ACC112 (cell line): ENCODE data around the gene ASB6.

Experiments
- H2AFZ ChIP-seq: fragments of 200-600 bp; sonication (generic); one replicate; pipeline ENCODE4 v1.6.0; 2017; ENCODE audit warnings: antibody characterized with exemption, low read length; ENCODE audit not compliant: unreplicated experiment
- H3K27ac ChIP-seq: fragments of 200-600 bp; sonication (generic); 2 replicates; pipeline ENCODE4 v1.5.1; 2014; ENCODE audit warnings: low read depth, mild to moderate bottlenecking, antibody characterized with exemption, low read length, moderate library complexity
- H3K27me3 ChIP-seq: fragments of 200-600 bp; sonication (generic); 2 replicates; pipeline ENCODE4 v1.6.1; 2014; ENCODE audit warnings: mild to moderate bottlenecking, antibody characterized with exemption, low read length, moderate library complexity, mixed read lengths; ENCODE audit not compliant: insufficient read depth
- H3K36me3 ChIP-seq: fragments of 200-600 bp; sonication (generic); 2 replicates; pipeline ENCODE4 v1.6.1; 2016; ENCODE audit warnings: mild to moderate bottlenecking, antibody characterized with exemption, low read length, moderate library complexity, mixed read lengths; ENCODE audit not compliant: insufficient read depth
- H3K4me1 ChIP-seq: fragments of 200-600 bp; sonication (generic); one replicate; pipeline ENCODE4 v1.6.1; 2016; ENCODE audit warnings: low read length, mixed read lengths; ENCODE audit not compliant: insufficient read depth, unreplicated experiment, control insufficient read depth
- H3K4me3 ChIP-seq: fragments of 200-600 bp; sonication (generic); 2 replicates; pipeline ENCODE4 v1.5.1; 2014; ENCODE audit warnings: mild to moderate bottlenecking, low read depth, low read length
- H3K79me2 ChIP-seq: fragments of 200-600 bp; sonication (generic); one replicate; pipeline ENCODE4 v1.6.0; 2016; ENCODE audit warnings: low read length; ENCODE audit not compliant: control insufficient read depth, unreplicated experiment, insufficient read depth

Gene ASB6

DNA sequence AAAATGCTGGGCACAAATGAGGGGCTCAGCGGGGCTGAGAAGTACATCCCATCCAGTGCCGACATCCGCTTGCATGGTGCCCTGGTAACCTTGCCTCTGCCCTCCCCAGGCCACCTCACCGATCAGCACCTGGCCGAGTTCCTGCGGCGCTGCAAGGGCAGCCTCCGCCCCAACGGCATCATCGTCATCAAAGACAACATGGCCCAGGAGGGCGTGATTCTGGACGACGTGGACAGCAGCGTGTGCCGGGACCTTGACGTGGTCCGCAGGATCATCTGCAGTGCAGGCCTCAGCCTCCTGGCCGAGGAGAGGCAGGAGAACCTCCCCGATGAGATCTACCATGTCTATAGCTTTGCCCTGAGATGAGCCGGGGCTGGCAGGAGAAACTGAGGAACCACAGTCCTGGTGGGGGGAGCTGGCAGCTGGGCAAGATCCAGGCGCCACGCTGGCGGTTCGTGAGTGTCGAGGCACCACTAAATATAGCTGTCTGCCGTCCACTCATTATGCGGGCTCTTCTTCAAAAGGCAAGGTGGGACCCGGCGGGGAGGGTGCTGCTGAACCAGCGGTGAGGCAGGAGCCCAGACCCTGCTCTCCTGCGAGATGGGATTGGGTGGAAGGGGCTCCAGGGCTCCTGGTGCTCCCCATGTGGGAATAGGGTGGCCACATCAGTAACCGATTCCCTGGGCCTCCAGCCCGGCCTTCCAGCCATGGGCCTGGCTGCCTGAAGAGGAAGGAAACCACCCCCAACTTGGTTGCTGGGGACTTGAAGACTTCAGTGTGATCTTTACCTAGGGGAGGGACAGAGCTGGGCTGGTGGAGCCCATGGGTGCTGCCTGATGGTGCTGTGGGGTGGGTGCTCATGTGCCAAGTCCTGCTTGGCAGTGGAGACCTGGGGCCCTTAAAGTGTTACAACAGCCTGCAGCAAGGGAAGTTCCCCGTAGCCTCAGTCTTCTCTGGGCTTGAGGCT lies 6.6 kb downstream of the ASB6 start:
- Histone ChIP-seq H3K27me3 (no peaks in the 10 kb centered on the region), H3K27ac (no peak overlapping the region), H3K79me2 (peaks cover 68% of the 10 kb centered on the region), H3K4me1 (peaks cover 34% of the 10 kb centered on the region), H3K4me3 (no peak overlapping the region), H3K36me3 (peaks cover 32% of the 10 kb centered on the region), H2AFZ (no peak overlapping the region)

DNA sequence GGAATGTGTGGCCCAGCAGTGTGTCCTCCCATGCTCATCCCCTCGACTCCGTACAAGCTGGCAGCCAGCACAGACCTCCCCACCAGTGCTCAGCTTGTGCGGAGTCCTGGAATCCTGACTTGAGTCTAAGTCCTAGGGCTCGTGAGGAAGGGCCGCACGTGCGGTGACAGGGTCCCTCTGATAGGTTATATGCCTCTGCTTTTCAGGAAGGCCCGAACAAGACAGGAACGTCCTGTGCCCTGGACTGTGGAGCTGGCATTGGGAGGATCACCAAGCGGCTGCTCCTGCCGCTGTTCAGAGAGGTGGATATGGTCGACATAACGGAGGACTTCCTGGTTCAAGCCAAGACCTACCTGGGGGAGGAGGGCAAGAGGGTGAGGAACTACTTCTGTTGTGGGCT lies 8.1 kb downstream of the ASB6 start:
- Histone ChIP-seq H3K79me2 (peaks cover 68% of the 10 kb centered on the region), H3K27ac (no peak overlapping the region), H3K4me3 (no peak overlapping the region), H2AFZ (no peak overlapping the region), H3K4me1 (peaks cover 29% of the 10 kb centered on the region), H3K36me3 (peaks cover 32% of the 10 kb centered on the region), H3K27me3 (no peaks in the 10 kb centered on the region)

DNA sequence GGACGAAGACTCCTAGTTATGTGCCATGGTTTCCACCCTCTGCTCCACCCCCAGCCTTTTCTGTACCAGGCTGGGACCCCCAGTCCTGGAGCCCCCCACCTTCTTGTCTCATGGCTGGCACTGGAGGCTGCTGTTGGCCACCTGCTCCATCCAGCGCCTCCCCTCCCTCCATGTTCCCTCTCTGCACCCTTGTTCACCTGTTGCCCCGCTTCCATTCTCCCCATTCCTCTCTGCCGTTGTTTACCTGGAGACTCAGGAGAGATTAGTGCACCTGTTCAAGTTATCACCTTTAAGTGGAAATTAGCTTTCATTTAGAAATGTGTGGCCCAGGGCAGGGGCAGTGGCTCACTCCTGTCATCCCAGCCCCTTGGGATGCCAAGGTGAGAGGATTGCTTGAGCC lies 8.7 kb downstream of the ASB6 start:
- Histone ChIP-seq H2AFZ (no peak overlapping the region), H3K27me3 (no peaks in the 10 kb centered on the region), H3K79me2 (peaks cover 71% of the 10 kb centered on the region), H3K4me3 (no peak overlapping the region), H3K27ac (no peak overlapping the region), H3K36me3 (peaks cover 32% of the 10 kb centered on the region), H3K4me1 (peaks cover 35% of the 10 kb centered on the region)

DNA sequence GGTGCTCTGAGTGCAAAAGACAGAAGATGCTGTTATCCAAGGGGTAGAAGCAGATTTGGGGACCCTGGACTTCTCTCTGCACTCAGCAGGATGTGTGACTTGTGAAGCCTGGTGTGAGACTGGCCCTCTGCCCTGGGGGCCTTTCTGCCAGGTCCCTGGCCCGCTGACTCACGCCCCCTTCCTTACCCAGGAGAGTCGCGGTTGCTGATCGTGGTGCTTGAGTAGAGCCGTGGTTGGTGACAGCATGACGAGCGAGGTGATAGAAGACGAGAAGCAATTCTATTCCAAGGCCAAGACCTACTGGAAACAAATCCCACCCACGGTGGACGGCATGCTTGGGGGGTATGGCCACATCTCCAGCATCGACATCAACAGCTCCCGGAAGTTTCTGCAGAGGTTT lies 9.5 kb downstream of the ASB6 start:
- Histone ChIP-seq H3K4me3 (no peak overlapping the region), H3K36me3 (peaks cover 28% of the 10 kb centered on the region), H3K79me2 (peaks cover 79% of the 10 kb centered on the region), H2AFZ (no peak overlapping the region), H3K27me3 (no peaks in the 10 kb centered on the region), H3K4me1 (peaks cover 43% of the 10 kb centered on the region), H3K27ac (no peak overlapping the region)

DNA sequence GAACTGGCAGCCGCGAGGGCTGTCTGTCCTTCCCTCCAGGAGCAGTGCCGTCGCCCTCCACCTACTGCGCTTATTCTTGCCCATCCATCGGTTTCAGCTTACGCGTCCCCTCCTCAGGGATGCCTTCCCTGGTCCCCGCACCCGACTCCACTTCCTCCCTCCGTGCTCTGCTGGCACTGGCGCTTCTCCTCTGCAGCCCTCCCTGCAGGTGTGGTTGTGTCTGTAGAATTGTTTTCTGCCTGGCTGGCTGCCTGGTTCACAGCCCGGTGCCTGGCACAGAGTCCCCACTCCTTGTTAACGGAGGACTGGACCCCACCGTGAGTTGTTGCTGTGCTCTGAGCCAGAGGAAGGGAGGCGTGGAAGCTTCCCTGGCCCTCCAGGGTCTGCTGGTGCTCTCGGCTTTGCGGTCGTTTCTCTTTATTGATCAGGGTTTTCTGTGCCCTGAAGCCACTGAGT lies 10.2 kb downstream of the ASB6 start:
- Histone ChIP-seq H3K36me3 (peaks cover 25% of the 10 kb centered on the region), H3K27me3 (no peaks in the 10 kb centered on the region), H3K27ac (no peak overlapping the region), H3K4me3 (0 out of 2 replicates have a peak overlapping the region, but pooled peaks have one; percentile 13), H2AFZ (no peak overlapping the region), H3K4me1 (peaks cover 47% of the 10 kb centered on the region), H3K79me2 (peaks cover 86% of the 10 kb centered on the region)

DNA sequence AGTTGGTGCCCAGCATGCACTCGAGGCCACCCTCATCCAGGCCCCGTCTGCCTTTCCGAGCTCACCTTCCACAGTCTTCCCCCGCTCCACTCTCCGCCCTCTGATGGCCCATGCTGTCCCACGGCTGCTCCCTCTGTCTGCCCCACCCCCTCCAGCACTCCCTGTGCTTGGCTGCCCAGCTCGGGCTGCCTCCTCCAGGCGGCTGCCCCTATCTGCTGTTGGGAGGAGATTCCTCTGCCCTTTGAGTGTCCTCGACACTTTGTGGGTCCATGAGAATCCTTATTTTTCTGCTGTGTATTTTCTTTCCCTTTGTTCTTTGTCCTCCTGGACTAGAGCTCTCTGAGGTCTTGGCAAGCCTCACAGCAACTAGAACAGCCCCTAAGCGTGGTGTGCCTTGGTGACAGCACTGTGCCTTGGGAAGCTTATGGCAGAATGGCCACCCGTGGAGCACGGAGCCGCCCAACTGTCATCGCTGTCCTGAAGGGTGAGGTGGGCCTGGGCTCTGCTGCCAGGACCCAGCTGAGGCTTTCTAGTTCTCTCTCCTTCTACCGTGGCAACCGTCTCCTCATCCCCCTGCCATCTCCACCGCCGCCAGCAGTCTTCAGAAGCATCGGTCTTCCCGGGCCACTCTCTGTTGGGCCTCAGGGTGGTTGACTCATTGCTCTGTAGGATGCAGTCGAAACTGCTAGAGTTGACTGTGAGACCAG lies 10.8 kb downstream of the ASB6 start:
- H3K4me1 ChIP-seq = peaks cover 47% of the 10 kb centered on the region
- no peak overlapping the region for H3K27ac ChIP-seq
- H3K79me2 ChIP-seq = peaks cover 92% of the 10 kb centered on the region
- peaks cover 25% of the 10 kb centered on the region; the same call in 1 of the 2 replicates for H3K36me3 ChIP-seq
- H3K27me3 ChIP-seq = no peaks in the 10 kb centered on the region
- H3K4me3 ChIP-seq = no peak overlapping the region
- no peak overlapping the region for H2AFZ ChIP-seq

DNA sequence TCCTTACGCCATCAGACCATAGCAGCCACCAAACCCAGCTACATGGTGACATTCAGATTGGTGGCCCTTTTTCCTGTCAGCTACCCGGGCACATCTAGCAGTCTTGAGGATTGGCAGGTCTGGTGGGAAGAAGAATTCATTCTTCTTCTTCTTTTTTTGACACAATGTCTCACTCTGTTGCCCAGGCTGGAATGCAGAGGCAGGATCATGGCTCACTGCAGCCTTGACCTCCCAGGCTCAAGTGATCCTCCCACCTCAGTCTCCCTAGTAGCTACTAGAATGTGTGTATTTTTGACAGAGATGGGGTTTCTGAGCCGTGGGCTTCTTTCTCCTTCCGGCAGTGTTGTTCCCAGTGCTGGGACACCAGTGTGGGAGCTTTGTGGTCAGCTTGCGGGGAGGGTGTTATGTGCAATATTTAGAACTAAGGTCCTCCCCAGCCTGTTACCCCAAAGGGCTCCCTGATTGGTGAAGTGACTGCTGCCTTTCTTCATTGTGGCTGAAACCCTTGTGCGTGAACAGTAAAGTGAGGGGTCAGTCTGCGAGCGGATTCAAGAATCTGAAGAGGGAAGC lies 12.6 kb downstream of the ASB6 start:
- H3K27ac ChIP-seq = no peak overlapping the region
- H3K4me1 ChIP-seq = peaks cover 47% of the 10 kb centered on the region
- no peak overlapping the region for H2AFZ ChIP-seq
- H3K4me3 ChIP-seq = no peak overlapping the region; the same call in 1 of the 2 replicates
- no peaks in the 10 kb centered on the region for H3K27me3 ChIP-seq
- H3K79me2 ChIP-seq = peaks cover 83% of the 10 kb centered on the region
- peaks cover 14% of the 10 kb centered on the region; the same call in 1 of the 2 replicates for H3K36me3 ChIP-seq

DNA sequence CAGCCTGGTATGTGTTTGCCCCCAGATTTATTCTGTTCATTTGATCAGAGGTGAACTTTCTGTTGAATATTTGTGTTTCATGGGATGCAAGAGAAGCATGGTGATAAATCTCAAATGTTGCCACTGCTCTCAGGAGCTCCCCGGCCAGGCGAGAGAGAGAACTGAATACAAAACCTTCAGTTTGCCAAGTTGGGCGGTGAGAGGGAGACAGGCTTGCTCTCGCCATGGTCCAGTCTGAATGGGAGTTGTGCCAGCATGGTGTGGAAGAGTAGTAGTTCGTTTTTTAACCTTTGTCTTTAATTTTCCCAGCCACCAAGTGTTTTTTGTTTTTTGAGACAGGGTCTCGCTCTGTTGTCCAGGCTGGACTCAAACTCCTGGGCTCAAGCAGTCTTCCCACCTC lies 13.2 kb downstream of the ASB6 start:
- H3K4me1 ChIP-seq = peaks cover 47% of the 10 kb centered on the region
- H2AFZ ChIP-seq = no peak overlapping the region
- H3K27me3 ChIP-seq = no peaks in the 10 kb centered on the region
- H3K36me3 ChIP-seq = peaks cover 9% of the 10 kb centered on the region; the same call in 1 of the 2 replicates
- H3K79me2 ChIP-seq = peaks cover 77% of the 10 kb centered on the region
- no peak overlapping the region for H3K27ac ChIP-seq
- H3K4me3 ChIP-seq = peak overlapping the region; percentile 86

DNA sequence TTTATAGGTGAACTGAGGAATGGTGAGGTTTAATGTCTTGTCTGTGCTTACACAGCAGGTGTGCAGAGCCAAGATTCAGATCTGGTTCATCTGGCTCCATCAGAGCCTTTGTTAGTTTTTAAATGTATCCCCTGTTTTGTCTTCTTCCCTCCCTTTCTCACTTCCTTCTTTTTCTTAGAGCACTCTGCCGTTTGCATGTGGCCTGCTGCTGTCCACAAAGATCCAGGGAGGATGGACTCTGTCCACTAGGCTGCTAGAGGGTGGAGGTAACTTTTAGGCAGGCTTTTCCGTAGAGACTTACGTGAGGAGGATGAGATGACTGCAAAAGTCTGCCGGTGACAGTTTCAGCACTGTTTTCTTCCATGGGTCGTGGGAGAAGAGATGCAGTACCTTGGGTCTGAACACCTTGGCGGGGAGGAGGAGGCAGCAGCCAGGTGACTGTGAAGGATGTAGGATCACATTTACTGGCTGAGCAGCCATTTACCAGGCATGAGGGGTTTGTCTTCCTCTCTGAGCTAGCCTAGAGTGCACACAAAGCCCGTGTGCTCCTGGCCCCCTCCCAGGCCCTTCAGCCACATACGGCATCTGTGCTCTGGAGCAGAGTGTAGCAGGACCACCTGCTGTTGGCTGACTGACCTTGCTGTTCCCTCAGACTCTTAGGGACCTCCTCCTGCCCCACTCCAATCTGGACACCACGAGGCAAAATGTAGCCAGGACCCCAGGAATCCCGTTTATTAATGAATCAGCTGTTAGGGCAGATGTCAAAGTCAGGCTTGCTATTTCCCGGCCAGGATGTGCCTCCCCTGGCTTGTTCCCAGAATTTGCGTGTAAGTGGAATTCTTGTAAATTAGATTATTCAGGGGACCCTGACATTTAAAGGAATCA lies 14.2 kb downstream of the ASB6 start:
- Histone ChIP-seq H3K27me3 (no peaks in the 10 kb centered on the region), H3K27ac (peak overlapping the region; percentile 79), H2AFZ (no peak overlapping the region), H3K4me3 (peak overlapping the region; percentile 86), H3K36me3 (0 out of 2 replicates have a peak, but pooled peaks cover 2% of the 10 kb centered on the region), H3K4me1 (peaks cover 52% of the 10 kb centered on the region), H3K79me2 (peaks cover 68% of the 10 kb centered on the region)
